GM12878 (cell line): ENCODE measurements around the gene DEXI. TPM values are rescaled to one million over a fixed set of nuclear protein-coding genes. Genes with fewer than 3 reads are reported as not detected.

Source experiments
- BRCA1 ChIP-seq: IDR thresholded peaks from 2 replicates; pipeline ENCODE4 v1.6.1; 2011; ENCODE audit warnings: low read depth, low read length, improper control_type of control experiment
- CBFB ChIP-seq: IDR thresholded peaks from 2 replicates; pipeline ENCODE4 v1.6.1; 2016; ENCODE audit warnings: antibody characterized with exemption, low read depth
- DPF2 ChIP-seq: fragments of 450-650 bp; IDR thresholded peaks from 2 replicates; pipeline ENCODE4 v1.6.1; 2017; ENCODE audit warnings: mild to moderate bottlenecking
- ETV6 ChIP-seq, 2 experiments: fragments of 450-650 bp in 1 of 2; IDR thresholded peaks in 1 of 2; conservative IDR thresholded peaks in 1 of 2; 2 replicates each; pipeline ENCODE4 v1.6.1; 2014; ENCODE audit warnings: antibody characterized with exemption in 1 of 2, borderline replicate concordance in 1 of 2, low read depth in 1 of 2, mild to moderate bottlenecking in 1 of 2, moderate library complexity in 1 of 2
- FOXK2 ChIP-seq: fragments of 450-650 bp; IDR thresholded peaks from 2 replicates; pipeline ENCODE4 v1.6.1; 2017; ENCODE audit warnings: mild to moderate bottlenecking, moderate library complexity
- HCFC1 ChIP-seq: fragments of 150-350 bp; IDR thresholded peaks from 2 replicates; pipeline ENCODE4 v1.6.1; 2014; ENCODE audit warnings: low read length
- IKZF2 ChIP-seq, 2 experiments: fragments of 450-650 bp; IDR thresholded peaks; 2 replicates each; pipeline ENCODE4 v1.6.1; 2017; ENCODE audit warnings: mild to moderate bottlenecking in 2 of 2, moderate library complexity in 2 of 2
- JUND ChIP-seq: IDR thresholded peaks from 2 replicates; pipeline ENCODE4 v1.6.1; 2012; ENCODE audit warnings: low read depth, mild to moderate bottlenecking, low read length, improper control_type of control experiment, moderate library complexity
- LARP7 ChIP-seq: fragments of 450-650 bp; IDR thresholded peaks from 2 replicates; pipeline ENCODE4 v1.6.1; 2017; ENCODE audit warnings: mild to moderate bottlenecking
- PML ChIP-seq: IDR thresholded peaks from 2 replicates; pipeline ENCODE4 v1.6.1; 2012; ENCODE audit warnings: low read length, inconsistent platforms
- POLR2AphosphoS2 ChIP-seq: IDR thresholded peaks from 2 replicates; pipeline ENCODE4 v1.6.1; 2011; ENCODE audit warnings: low read depth, mild to moderate bottlenecking, low read length, improper control_type of control experiment, moderate library complexity
- SUPT20H ChIP-seq: IDR thresholded peaks from 2 replicates; pipeline ENCODE4 v1.6.1; 2011; ENCODE audit warnings: low read depth, mild to moderate bottlenecking, low read length, moderate library complexity, borderline replicate concordance; ENCODE audit not compliant: control insufficient read depth
- TCF3 ChIP-seq: IDR thresholded peaks from 2 replicates; pipeline ENCODE4 v1.6.1; 2012; ENCODE audit warnings: low read depth, mild to moderate bottlenecking, low read length, borderline replicate concordance; ENCODE audit not compliant: insufficient read depth
- ZZZ3 ChIP-seq: IDR thresholded peaks from 2 replicates; pipeline ENCODE4 v1.6.1; 2011; ENCODE audit warnings: low read depth; ENCODE audit not compliant: control insufficient read depth, insufficient read length
- polyA plus RNA-seq, 11 experiments: library from polyadenylated mRNA; depleted of rRNA in 4 of 11; unstranded in 6 of 11; stranded (reverse) in 5 of 11; fragments of >200 nt; fragmentation: Nextera tagmentation in 4 of 11; fragmentation: Illumina TruSeq in 1 of 11; extraction: Ambion mirVana in 4 of 11; extraction: Trizol in 1 of 11; gene quantifications; 1 replicate in 1 of 11; 2 replicates in 10 of 11; pipeline versions ENCODE4 v1.2.1 to v1.2.3, GENCODE V29; 2011 to 2016; ENCODE audit warnings: inconsistent platforms in 2 of 11, missing spikeins in 2 of 11, low read depth in 1 of 11
- total RNA-seq, 4 experiments: library from RNA; depleted of rRNA in 3 of 4; stranded (reverse); fragments of >200 nt in 3 of 4; fragmentation: Illumina TruSeq in 1 of 4; extraction: Trizol in 1 of 4; gene quantifications; 2 replicates each; pipeline versions ENCODE4 v1.2.1 to v1.2.3, GENCODE V29; 2013 to 2021
- TF ChIP-seq, protein P1 (sequence below): IDR thresholded peaks from 2 replicates; pipeline ENCODE4 v1.6.1; 2011; ENCODE audit warnings: low read depth, mild to moderate bottlenecking, low read length, moderate library complexity, borderline replicate concordance; ENCODE audit errors: extremely low read depth
- TF ChIP-seq, protein P2 (sequence below): fragments of 450-650 bp; IDR thresholded peaks from 2 replicates; pipeline ENCODE4 v1.6.1; 2017; ENCODE audit warnings: borderline replicate concordance

DEXI gene
- total and polyA plus RNA-seq, 10 of the 15 experiments (the other 5 are each of a cell fraction or from before 2014, with no cell fraction given), result 1.4 to 26.3 (median 18.4) TPM

GRCh38 chr16:10942352-10943063, at the start of gene DEXI (continued):
- TF ChIP-seq CBFB (no peak), FOXK2 (no peak), ZZZ3 (no peak), SUPT20H (no peak), PML (no peak), POLR2AphosphoS2 (peak; percentile 71; the same call in 1 of the 2 replicates), HCFC1 (no peak), TCF3 (no peak), IKZF2 (IDR thresholded peaks at IDR 0.05) (no peak), DPF2 (no peak), LARP7 (no peak), ETV6 (conservative IDR thresholded peaks at IDR 0.05 in 1 of 2, IDR thresholded peaks at IDR 0.05 in 1 of 2; ENCODE audit: borderline replicate concordance in 1 of 2, low read depth in 1 of 2) (no peak), BRCA1 (no peak), JUND (no peak)
- TF ChIP-seq, protein P1, sequence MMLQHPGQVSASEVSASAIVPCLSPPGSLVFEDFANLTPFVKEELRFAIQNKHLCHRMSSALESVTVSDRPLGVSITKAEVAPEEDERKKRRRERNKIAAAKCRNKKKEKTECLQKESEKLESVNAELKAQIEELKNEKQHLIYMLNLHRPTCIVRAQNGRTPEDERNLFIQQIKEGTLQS, result no peak
- TF ChIP-seq, protein P2, sequence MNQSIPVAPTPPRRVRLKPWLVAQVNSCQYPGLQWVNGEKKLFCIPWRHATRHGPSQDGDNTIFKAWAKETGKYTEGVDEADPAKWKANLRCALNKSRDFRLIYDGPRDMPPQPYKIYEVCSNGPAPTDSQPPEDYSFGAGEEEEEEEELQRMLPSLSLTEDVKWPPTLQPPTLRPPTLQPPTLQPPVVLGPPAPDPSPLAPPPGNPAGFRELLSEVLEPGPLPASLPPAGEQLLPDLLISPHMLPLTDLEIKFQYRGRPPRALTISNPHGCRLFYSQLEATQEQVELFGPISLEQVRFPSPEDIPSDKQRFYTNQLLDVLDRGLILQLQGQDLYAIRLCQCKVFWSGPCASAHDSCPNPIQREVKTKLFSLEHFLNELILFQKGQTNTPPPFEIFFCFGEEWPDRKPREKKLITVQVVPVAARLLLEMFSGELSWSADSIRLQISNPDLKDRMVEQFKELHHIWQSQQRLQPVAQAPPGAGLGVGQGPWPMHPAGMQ, result no peak
